Left lung (tissue), 10 donors: ENCODE data around the gene TRPV2. TPM values are rescaled to one million over a fixed set of nuclear protein-coding genes. Genes with fewer than 3 reads are reported as not detected.

Experiments used
- ATAC-seq: fragments of 200-7000 bp; cut with Tn5 transposase; one replicate; pipeline ENCODE4 v1.9.1; 2020; ENCODE audit warnings: moderate library complexity
- DNase-seq, 4 donors: peaks; one replicate each; pipeline ENCODE4 v3.0.0-alpha.2; 2013 to 2020
- H3K27ac ChIP-seq, 2 donors: fragments of 200-600 bp; sonication (generic) in 1 of 2; one replicate each; pipeline versions ENCODE4 v1.5.0 to v1.8.0; 2020 to 2021
- H3K27me3 ChIP-seq, 2 donors: fragments of 200-600 bp; sonication (generic) in 1 of 2; one replicate each; pipeline versions ENCODE4 v1.5.0 to v1.8.0; 2020 to 2021
- H3K36me3 ChIP-seq, 2 donors: fragments of 200-600 bp; sonication (generic) in 1 of 2; one replicate each; pipeline versions ENCODE4 v1.5.0 to v1.8.0; 2020 to 2021
- H3K4me1 ChIP-seq, 2 donors: fragments of 200-600 bp; one replicate each; pipeline ENCODE4 v1.8.0; 2021
- H3K4me3 ChIP-seq, 2 donors: fragments of 200-600 bp; sonication (generic) in 1 of 2; one replicate each; pipeline versions ENCODE4 v1.5.0 to v1.8.0; 2020 to 2021; ENCODE audit warnings: mild to moderate bottlenecking in 1 of 2
- H3K9me3 ChIP-seq, 2 donors: fragments of 200-600 bp; sonication (generic) in 1 of 2; one replicate each; pipeline versions ENCODE4 v1.5.0 to v1.8.0; 2020 to 2021
- CTCF ChIP-seq, 2 donors: fragments of 200-600 bp; sonication (generic) in 1 of 2; IDR thresholded peaks; one replicate each; pipeline versions ENCODE4 v1.5.0 to v1.8.0; 2021; ENCODE audit warnings: antibody characterized with exemption in 2 of 2
- intact Hi-C, 2 donors: fragments of 100-400 bp; cut with DNase I; formaldehyde crosslinking; loops; one replicate each; pipeline versions ENCODE4 v1.11.2 to v1.14.2; 2022
- polyA plus RNA-seq, 6 donors: library from polyadenylated mRNA; unstranded; fragments of 120-200 nt; gene quantifications; one replicate each; pipeline ENCODE4 v1.2.1, GENCODE V29; 2013; ENCODE audit not compliant: insufficient read length in 6 of 6
- total RNA-seq, 2 donors: library from RNA; stranded (reverse); fragmentation: NEBNext Ultra II Directional; extraction: Animal tissue kit (Norgen Biotek cat#: 25700); gene quantifications; one replicate each; pipeline ENCODE4 v1.2.1, GENCODE V29; 2021
- donor health status: DM: no; HTN: yes; CAD: no.
- donor health status: DM: no; HTN: no; CAD: no.

The TRPV2 gene
- total and polyA plus RNA-seq, 8 donors, result 9.2 to 97.7 (median 12.2) TPM

DNA sequence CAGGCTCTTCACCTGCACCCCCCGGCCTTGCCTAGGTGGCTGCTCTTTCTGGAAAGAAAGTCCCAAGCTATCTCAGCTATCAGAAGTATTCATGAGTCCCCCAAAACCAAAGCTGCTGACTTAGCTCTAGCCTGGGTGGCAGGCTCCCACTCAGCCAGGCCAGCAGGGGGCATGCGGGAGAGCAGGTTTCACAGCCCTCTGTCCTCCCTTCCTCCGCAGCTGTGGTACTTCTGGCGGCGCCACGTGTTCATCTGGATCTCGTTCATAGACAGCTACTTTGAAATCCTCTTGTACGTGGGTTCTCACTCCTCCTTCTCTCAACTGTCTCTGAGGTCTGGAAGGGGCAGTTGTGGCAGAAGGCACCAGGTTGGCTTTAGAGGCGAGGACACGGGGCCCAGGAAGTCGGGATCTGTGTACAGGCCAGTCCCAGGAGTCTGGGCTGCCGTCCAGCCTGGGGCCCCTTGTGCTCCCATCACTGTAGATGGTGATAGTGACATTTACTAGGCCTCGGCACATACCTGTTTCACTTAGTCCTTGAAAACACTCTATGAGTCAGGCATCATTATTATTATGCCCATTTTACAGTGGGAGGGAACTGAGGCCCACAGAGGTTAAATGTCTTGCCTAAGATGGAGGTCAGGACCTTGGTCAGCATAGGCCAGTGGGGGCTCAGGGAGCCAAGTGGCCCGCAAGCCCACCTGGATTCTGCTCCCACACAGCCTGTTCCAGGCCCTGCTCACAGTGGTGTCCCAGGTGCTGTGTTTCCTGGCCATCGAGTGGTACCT, 12.9 kb downstream of the TRPV2 start:
- TF ChIP-seq CTCF (IDR thresholded peaks at IDR 0.05), result peak; percentile 57 to 60

DNA sequence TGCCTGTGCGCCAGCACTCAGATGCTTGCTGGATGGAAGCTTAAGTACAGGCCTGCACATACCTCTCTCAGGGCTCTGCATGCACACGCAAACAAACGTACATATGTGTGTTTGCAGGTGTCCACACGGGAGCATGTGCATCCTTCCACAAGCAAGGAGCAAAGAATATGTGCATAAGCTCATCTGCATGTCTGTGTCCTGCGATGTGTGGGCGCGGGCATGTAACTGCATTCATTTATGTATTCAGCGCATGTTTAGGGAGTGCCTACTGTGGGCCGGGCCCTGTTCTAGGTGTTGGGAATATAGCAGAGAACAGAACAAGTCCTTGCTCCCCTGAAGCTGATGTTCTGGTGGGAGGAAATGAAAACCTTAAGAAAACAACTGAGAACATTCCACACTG, 13.7 kb downstream of the TRPV2 start:
- no peaks in the 10 kb centered on the region for H3K9me3 ChIP-seq
- H3K36me3 ChIP-seq, result peaks cover 0 to 95% of the 10 kb centered on the region in 2 donors
- no peak overlapping the region for H3K27ac ChIP-seq
- DNase-seq, result peak in 1 of 4 donors; percentile 38
- no peak for ATAC-seq
- no peaks in the 10 kb centered on the region for H3K27me3 ChIP-seq
- intact Hi-C loops, result no loop called here
- H3K4me1 ChIP-seq, result no peaks in the 10 kb centered on the region
- H3K4me3 ChIP-seq, result no peak overlapping the region
- TF ChIP-seq CTCF (IDR thresholded peaks at IDR 0.05), result no peak

More for the DNA sequence above, 12.9 kb downstream of the TRPV2 start:
- no peak overlapping the region for H3K4me3 ChIP-seq
- ATAC-seq (peak; percentile 94), DNase-seq (peak in 3 of 4 donors; percentile 64 to 85 (median 74))
- no peaks in the 10 kb centered on the region for H3K4me1 ChIP-seq
- intact Hi-C loops, result no loop called here
- no peaks in the 10 kb centered on the region for H3K9me3 ChIP-seq
- H3K36me3 ChIP-seq, result peaks cover 0 to 95% of the 10 kb centered on the region in 2 donors
- no peaks in the 10 kb centered on the region for H3K27me3 ChIP-seq
- no peak overlapping the region for H3K27ac ChIP-seq

GRCh38 chr17:16430650-16431049, 15.3 kb downstream of the TRPV2 start:
- intact Hi-C loops, result loop anchor here in 1 of 2 donors (10.0 kb wide), 1 partner anchor 66 kb away; no protein-coding TSS in a partner anchor
- Histone ChIP-seq H3K27ac (no peak overlapping the region), H3K4me1 (no peaks in the 10 kb centered on the region), H3K4me3 (no peak overlapping the region), H3K9me3 (no peaks in the 10 kb centered on the region), H3K27me3 (no peaks in the 10 kb centered on the region), H3K36me3 (peaks cover 0 to 79% of the 10 kb centered on the region in 2 donors)
- peak in 1 of 4 donors; percentile 3 for DNase-seq
- no peak for ATAC-seq
- no peak for TF ChIP-seq CTCF (IDR thresholded peaks at IDR 0.05)

GRCh38 chr17:16432017-16432416, 16.6 kb downstream of the TRPV2 start:
- TF ChIP-seq CTCF (IDR thresholded peaks at IDR 0.05), result no peak
- Histone ChIP-seq H3K36me3 (peaks cover 0 to 65% of the 10 kb centered on the region in 2 donors), H3K27ac (no peak overlapping the region), H3K4me3 (no peak overlapping the region), H3K27me3 (no peaks in the 10 kb centered on the region), H3K4me1 (peaks cover 0 to 5% of the 10 kb centered on the region in 2 donors), H3K9me3 (no peaks in the 10 kb centered on the region)
- DNase-seq (no peak), ATAC-seq (no peak)
- intact Hi-C loops, result loop anchor here in 1 of 2 donors (10.0 kb wide), 1 partner anchor 67 kb away; no protein-coding TSS in a partner anchor

GRCh38 chr17:16433514-16433913, 18.1 kb downstream of the TRPV2 start:
- Histone ChIP-seq H3K36me3 (peaks cover 0 to 50% of the 10 kb centered on the region in 2 donors), H3K9me3 (no peaks in the 10 kb centered on the region), H3K4me3 (no peak overlapping the region), H3K27ac (no peak overlapping the region), H3K27me3 (no peaks in the 10 kb centered on the region), H3K4me1 (peaks cover 0 to 13% of the 10 kb centered on the region in 2 donors)
- ATAC-seq (no peak), DNase-seq (no peak)
- intact Hi-C loops, result loop anchor here in 1 of 2 donors (10.0 kb wide), 1 partner anchor 69 kb away; no protein-coding TSS in a partner anchor
- TF ChIP-seq CTCF (IDR thresholded peaks at IDR 0.05), result no peak
